ENCODE data around the gene MOCS3. TPM values are rescaled to one million over a fixed set of nuclear protein-coding genes. Genes with fewer than 3 reads are reported as not detected.
"Not testable (repeated sequence)": the region's sequence is repeated elsewhere in the genome, so short reads cannot be mapped to it uniquely, and the experiment has no call there.

The MOCS3 gene
- total and polyA plus RNA-seq, 4 donors = 1.0 to 3.2 (median 2.6) TPM

DNA sequence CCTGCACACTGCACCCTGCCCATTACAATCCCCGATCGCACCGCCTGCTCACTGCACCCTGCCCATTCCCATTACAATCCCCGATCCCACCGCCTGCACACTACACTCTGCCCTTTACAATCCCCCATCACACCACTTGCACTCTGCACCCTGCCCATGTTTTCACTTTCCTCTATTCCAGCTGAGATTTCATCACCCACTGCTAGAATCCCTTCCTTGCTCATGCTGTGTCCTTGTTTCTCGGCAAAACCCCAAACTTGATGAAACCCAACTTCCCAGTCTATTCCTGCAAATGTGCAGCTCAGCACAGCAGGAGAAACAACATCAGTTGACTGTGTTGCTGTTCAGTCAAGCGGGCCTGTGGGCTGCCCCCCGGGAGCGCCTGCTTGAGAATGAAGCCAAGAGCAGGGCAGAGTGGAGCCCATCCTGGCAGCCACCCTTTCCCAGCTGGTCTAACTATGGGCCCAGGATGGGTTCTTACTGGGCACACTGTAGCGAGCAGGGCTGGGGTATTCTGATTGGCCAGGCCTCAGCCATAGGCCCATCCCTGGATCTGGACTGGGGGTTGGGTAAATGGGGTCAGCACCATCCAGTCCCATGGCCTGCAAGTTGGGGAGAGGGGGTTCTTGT, 17.2 kb downstream of the MOCS3 start:
- DNase-seq = peak in 1 of 2 donors; percentile 35
- Histone ChIP-seq H3K27ac (ENCODE audit: low read depth in 1 of 2, low read length in 2 of 2) (no peak overlapping the region), H3K36me3 (ENCODE audit: control insufficient read depth in 1 of 2, insufficient read depth in 2 of 2, low read length in 1 of 2) (no peaks in the 10 kb centered on the region), H3K27me3 (ENCODE audit: control insufficient read depth in 1 of 2, insufficient read depth in 2 of 2, low read length in 1 of 2) (no peaks in the 10 kb centered on the region), H3K4me3 (ENCODE audit: low read length in 2 of 2) (no peak overlapping the region), H3K9me3 (ENCODE audit: control insufficient read depth, low read length) (peaks cover 2% of the 10 kb centered on the region), H3K4me1 (ENCODE audit: control insufficient read depth in 1 of 2, insufficient read depth in 2 of 2, low read length in 2 of 2) (no peaks in the 10 kb centered on the region)
- 81 to 84% methylated on average over 10 of the region's 10 CpGs for WGBS, 2 donors
- intact Hi-C loops (cut with DNase I) = no loop called here
- ATAC-seq (ENCODE audit: low FRiP score) = no peak

DNA sequence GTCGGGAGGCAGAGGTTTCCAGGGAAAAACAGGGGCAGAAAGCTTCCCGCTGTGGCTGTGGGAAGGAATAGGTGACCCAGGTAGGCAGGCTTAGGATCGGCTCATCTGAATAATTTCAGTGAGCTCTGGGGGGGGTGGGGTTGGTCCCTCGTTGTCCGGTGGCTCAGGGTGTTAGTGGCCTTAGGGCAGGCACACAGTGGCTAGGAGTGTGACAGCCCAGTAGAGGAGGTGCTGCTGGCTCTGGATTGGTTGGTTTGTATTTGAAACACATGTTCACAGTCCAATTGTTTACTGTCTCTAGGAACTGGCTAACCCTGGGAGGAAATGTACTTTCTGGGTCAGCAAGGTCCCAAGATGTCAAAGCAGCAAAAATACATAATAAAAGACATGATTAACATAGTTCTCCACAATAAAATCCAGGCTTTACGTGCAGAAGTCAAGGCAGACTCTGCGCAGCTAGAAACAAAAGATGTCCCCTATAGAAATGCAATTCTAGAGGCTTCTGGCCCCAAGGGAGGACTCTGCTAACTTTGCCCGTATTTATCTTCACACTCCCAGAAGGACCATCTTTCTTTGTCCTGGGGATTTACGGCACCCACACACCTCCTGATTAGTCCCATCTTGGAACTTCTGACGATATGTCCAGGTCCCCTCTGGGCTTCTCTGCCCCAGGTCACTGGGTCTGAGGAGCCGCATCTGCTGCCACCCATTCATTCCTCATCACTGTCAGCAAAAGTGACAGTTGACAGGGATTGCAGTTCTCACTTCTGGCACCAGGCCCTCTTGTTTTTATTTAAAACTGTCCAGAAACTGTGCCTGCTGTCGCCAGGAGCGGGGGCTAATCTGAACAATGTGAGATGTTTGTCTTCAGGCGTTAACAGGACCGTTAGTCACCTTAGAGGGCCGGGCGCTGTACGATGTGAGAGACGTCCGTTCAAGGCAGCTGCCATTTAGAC, 18.7 kb downstream of the MOCS3 start:
- no peaks in the 10 kb centered on the region for H3K27me3 ChIP-seq (ENCODE audit: control insufficient read depth in 1 of 2, insufficient read depth in 2 of 2, low read length in 1 of 2)
- DNase-seq (peak in 1 of 2 donors; percentile 23), ATAC-seq (ENCODE audit: low FRiP score) (no peak)
- H3K4me3 ChIP-seq (ENCODE audit: low read length in 2 of 2) = no peak overlapping the region
- H3K4me1 ChIP-seq (ENCODE audit: control insufficient read depth in 1 of 2, insufficient read depth in 2 of 2, low read length in 2 of 2) = no peaks in the 10 kb centered on the region
- WGBS, 2 donors = 28 to 30% methylated on average over 20 of the region's 20 CpGs
- intact Hi-C loops (cut with DNase I) = no loop called here
- H3K36me3 ChIP-seq (ENCODE audit: control insufficient read depth in 1 of 2, insufficient read depth in 2 of 2, low read length in 1 of 2) = no peaks in the 10 kb centered on the region
- H3K9me3 ChIP-seq (ENCODE audit: control insufficient read depth, low read length) = peaks cover 2% of the 10 kb centered on the region
- no peak overlapping the region for H3K27ac ChIP-seq (ENCODE audit: low read depth in 1 of 2, low read length in 2 of 2)

DNA sequence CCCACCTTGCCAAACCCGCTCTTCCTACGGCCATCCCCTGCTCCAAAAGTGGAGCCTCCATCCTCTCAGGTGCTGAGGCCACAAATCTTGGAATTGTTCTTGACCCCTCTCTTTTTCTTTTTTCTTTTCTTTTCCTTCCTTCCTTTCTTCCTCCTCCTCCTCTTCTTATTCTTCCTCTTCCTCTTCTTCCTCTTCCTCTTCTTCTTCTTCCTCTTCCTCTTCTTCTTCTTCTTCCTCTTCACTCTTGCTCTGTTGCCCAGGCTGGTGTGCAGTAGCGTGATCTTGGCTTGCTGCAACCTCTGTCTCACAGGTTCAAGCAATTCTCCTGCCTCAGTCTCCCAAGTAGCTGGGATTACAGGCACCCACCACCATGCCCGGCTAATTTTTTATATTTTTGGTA, 19.9 kb downstream of the MOCS3 start:
- H3K4me1 ChIP-seq (ENCODE audit: control insufficient read depth in 1 of 2, insufficient read depth in 2 of 2, low read length in 2 of 2); H3K4me3 ChIP-seq (ENCODE audit: low read length in 2 of 2); H3K9me3 ChIP-seq (ENCODE audit: control insufficient read depth, low read length); H3K27me3 ChIP-seq (ENCODE audit: control insufficient read depth in 1 of 2, insufficient read depth in 2 of 2, low read length in 1 of 2); DNase-seq; H3K27ac ChIP-seq (ENCODE audit: low read depth in 1 of 2, low read length in 2 of 2); H3K36me3 ChIP-seq (ENCODE audit: control insufficient read depth in 1 of 2, insufficient read depth in 2 of 2, low read length in 1 of 2); intact Hi-C loops (cut with DNase I); ATAC-seq (ENCODE audit: low FRiP score): not testable (repeated sequence)
- 90% methylated on average over 4 of the region's 4 CpGs for WGBS, 2 donors

DNA sequence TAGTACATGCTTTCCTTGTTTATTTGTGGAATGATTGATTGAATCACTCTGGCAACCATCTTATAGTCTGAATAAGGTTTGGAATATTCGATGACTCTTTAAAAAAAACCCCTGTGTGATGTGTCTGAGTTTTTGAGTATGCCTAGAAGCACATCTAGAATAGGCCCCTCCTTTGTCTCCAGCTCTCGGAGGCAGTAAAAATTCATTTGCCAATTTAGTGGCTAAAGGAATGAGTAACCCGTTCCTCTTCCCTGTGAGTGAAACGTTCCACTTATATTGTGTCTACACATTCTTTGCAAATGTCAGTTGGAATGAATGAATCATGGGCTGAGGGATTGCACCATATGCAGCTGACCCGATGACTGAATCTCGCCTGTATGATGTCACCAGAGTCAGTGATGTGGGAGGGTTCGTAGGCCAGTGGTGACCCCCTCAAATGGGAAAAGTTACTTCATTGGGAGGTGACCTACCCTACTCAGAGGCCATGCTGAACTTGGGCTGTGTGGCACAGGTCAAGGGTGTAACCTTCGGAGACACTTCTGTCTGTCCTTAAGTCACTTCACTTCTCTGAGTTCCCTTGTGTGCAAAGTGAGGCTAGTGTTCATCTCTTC, 21.6 kb downstream of the MOCS3 start:
- H3K9me3 ChIP-seq (ENCODE audit: control insufficient read depth, low read length) = no peaks in the 10 kb centered on the region
- ATAC-seq (ENCODE audit: low FRiP score) (no peak), DNase-seq (peak in 1 of 2 donors; percentile 45)
- no peaks in the 10 kb centered on the region for H3K36me3 ChIP-seq (ENCODE audit: control insufficient read depth in 1 of 2, insufficient read depth in 2 of 2, low read length in 1 of 2)
- intact Hi-C loops (cut with DNase I) = no loop called here
- no peaks in the 10 kb centered on the region for H3K27me3 ChIP-seq (ENCODE audit: control insufficient read depth in 1 of 2, insufficient read depth in 2 of 2, low read length in 1 of 2)
- no peak overlapping the region for H3K27ac ChIP-seq (ENCODE audit: low read depth in 1 of 2, low read length in 2 of 2)
- H3K4me1 ChIP-seq (ENCODE audit: control insufficient read depth in 1 of 2, insufficient read depth in 2 of 2, low read length in 2 of 2) = no peaks in the 10 kb centered on the region
- H3K4me3 ChIP-seq (ENCODE audit: low read length in 2 of 2) = no peak overlapping the region
- 32 to 41% methylated on average over 8 of the region's 8 CpGs for whole genome bisulfite sequencing, 2 donors

DNA sequence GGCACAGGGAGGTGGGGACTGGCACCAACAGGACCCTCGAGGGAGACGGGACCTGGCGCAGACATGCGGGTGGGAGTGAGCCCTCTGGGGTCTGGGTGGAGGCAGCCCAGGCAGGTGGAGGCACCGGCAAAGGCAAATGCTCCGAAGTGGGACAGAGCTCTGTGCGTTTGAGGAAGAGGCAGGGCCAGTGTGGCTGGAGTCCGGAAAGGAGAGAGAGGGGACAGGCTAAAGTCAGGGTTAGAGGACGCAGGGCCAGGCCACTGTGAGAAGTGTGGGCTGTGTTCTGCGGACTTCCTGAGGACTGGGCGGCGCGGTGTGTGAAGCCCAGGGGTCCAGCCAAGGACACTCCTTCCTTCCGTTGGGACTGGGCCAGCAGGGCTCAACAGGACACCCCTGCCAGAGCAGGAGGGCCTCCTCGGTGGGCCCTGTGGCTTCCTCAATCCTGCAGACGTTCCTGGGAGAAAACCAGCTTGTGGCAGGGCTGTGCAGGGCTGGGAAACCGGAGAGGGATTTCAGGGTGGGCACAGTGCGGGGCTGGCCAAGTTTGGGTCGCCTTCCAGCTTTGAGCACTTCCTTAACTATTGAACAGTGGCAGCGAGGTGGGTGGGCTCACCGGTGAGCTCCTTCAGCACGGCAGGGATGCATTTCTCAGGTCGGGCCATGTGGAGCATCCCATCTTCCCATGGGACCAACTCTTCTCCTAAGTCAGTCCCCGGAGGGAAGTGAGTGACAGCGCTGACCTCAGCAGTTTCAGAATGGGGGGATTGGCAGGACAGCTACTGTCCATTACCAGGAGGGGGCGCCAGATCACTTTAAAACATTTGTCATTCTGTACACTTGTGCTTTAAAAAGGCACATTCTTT, 22.5 kb downstream of the MOCS3 start:
- no peaks in the 10 kb centered on the region for H3K27me3 ChIP-seq (ENCODE audit: control insufficient read depth in 1 of 2, insufficient read depth in 2 of 2, low read length in 1 of 2)
- WGBS, 2 donors = 52 to 53% methylated on average over 25 to 26 of the region's 26 CpGs
- intact Hi-C loops (cut with DNase I) = no loop called here

DNA sequence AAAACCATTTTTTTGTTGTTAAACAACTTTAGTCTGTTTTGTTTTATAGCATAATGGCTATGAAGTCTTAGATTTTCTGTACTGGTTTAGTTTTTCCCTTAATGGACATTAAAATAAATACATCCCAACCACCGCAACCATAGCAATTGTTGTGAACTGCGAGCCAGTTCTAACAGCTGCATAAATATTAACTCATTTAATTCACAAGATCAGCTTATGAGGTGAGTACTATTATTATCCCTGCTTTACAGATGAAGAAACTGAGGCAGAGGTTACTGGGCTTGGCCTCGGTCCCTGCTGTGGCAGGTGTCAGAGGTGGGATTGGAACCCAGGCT, 23.1 kb downstream of the MOCS3 start:
- Histone ChIP-seq H3K4me3 (ENCODE audit: low read length in 2 of 2) (no peak overlapping the region), H3K4me1 (ENCODE audit: control insufficient read depth in 1 of 2, insufficient read depth in 2 of 2, low read length in 2 of 2) (no peaks in the 10 kb centered on the region), H3K27ac (ENCODE audit: low read depth in 1 of 2, low read length in 2 of 2) (no peak overlapping the region), H3K36me3 (ENCODE audit: control insufficient read depth in 1 of 2, insufficient read depth in 2 of 2, low read length in 1 of 2) (no peaks in the 10 kb centered on the region), H3K9me3 (ENCODE audit: control insufficient read depth, low read length) (no peaks in the 10 kb centered on the region), H3K27me3 (ENCODE audit: control insufficient read depth in 1 of 2, insufficient read depth in 2 of 2, low read length in 1 of 2) (no peaks in the 10 kb centered on the region)
- peak in 1 of 2 donors; percentile 12 for DNase-seq
- no peak for ATAC-seq (ENCODE audit: low FRiP score)
- WGBS, 2 donors = 91 to 92% methylated on average over 3 of the region's 3 CpGs
- intact Hi-C loops (cut with DNase I) = no loop called here

More for the DNA sequence above, 22.5 kb downstream of the MOCS3 start:
- Histone ChIP-seq H3K4me3 (ENCODE audit: low read length in 2 of 2) (no peak overlapping the region), H3K27ac (ENCODE audit: low read depth in 1 of 2, low read length in 2 of 2) (no peak overlapping the region), H3K4me1 (ENCODE audit: control insufficient read depth in 1 of 2, insufficient read depth in 2 of 2, low read length in 2 of 2) (no peaks in the 10 kb centered on the region), H3K36me3 (ENCODE audit: control insufficient read depth in 1 of 2, insufficient read depth in 2 of 2, low read length in 1 of 2) (no peaks in the 10 kb centered on the region), H3K9me3 (ENCODE audit: control insufficient read depth, low read length) (no peaks in the 10 kb centered on the region)
- peak in 1 of 2 donors; percentile 69 for DNase-seq
- ATAC-seq (ENCODE audit: low FRiP score) = peak; percentile 53

DNA sequence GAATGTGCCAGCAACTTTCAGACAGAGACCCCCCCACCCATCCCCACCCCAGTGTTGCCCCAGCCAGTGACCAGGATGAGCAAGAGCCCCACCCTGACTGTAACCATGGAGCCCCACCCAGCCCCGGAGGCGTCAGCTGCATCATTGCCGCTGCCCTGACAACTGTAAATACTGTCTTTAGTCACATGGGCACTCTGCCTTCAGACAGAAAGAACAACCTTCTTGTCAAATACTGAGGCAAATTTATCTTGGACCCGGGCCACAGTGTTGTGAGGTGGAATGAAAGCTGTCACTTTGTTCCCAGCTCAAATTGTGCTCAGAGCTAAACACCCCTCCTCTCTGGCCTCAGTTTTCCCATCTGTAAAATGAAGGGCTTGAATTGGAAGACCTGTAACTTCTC, 23.7 kb downstream of the MOCS3 start:
- no peak overlapping the region for H3K27ac ChIP-seq (ENCODE audit: low read depth in 1 of 2, low read length in 2 of 2)
- no peaks in the 10 kb centered on the region for H3K9me3 ChIP-seq (ENCODE audit: control insufficient read depth, low read length)
- ATAC-seq (ENCODE audit: low FRiP score) (no peak), DNase-seq (no peak)
- no peaks in the 10 kb centered on the region for H3K4me1 ChIP-seq (ENCODE audit: control insufficient read depth in 1 of 2, insufficient read depth in 2 of 2, low read length in 2 of 2)
- intact Hi-C loops (cut with DNase I) = no loop called here
- no peaks in the 10 kb centered on the region for H3K27me3 ChIP-seq (ENCODE audit: control insufficient read depth in 1 of 2, insufficient read depth in 2 of 2, low read length in 1 of 2)
- H3K36me3 ChIP-seq (ENCODE audit: control insufficient read depth in 1 of 2, insufficient read depth in 2 of 2, low read length in 1 of 2) = no peaks in the 10 kb centered on the region
- 14 to 20% methylated on average over 4 of the region's 4 CpGs for WGBS, 2 donors
- no peak overlapping the region for H3K4me3 ChIP-seq (ENCODE audit: low read length in 2 of 2)

DNA sequence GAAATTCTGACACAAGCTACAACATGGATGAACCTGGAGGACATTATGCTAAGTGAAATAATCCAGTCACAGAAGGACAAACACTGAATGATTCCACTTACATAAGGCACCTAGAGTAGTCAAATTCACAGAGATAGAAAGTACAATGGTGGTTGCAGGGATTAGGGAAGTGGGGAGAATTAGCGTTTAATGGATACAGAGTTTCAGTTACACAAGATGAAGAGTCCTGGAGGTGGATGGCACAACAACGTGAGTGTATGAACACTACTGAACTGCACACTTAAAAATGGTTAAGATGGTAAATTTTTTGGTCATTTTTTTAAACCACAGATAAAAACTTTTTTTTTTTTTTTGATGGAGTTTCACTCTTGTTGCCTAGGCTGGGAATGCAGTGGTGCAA, 24.7 kb downstream of the MOCS3 start:
- no peak overlapping the region for H3K27ac ChIP-seq (ENCODE audit: low read depth in 1 of 2, low read length in 2 of 2)
- no peaks in the 10 kb centered on the region for H3K27me3 ChIP-seq (ENCODE audit: control insufficient read depth in 1 of 2, insufficient read depth in 2 of 2, low read length in 1 of 2)
- intact Hi-C loops (cut with DNase I) = no loop called here
- no peak overlapping the region for H3K4me3 ChIP-seq (ENCODE audit: low read length in 2 of 2)
- H3K4me1 ChIP-seq (ENCODE audit: control insufficient read depth in 1 of 2, insufficient read depth in 2 of 2, low read length in 2 of 2) = no peaks in the 10 kb centered on the region
- H3K36me3 ChIP-seq (ENCODE audit: control insufficient read depth in 1 of 2, insufficient read depth in 2 of 2, low read length in 1 of 2) = no peaks in the 10 kb centered on the region
- ATAC-seq (ENCODE audit: low FRiP score) (no peak), DNase-seq (no peak)
- H3K9me3 ChIP-seq (ENCODE audit: control insufficient read depth, low read length) = no peaks in the 10 kb centered on the region
- WGBS, 2 donors = 62 to 69% methylated on average over 2 of the region's 2 CpGs

Data from aorta (tissue), 5 donors.